NT2/D1 (cell line): Measurements from ENCODE around the gene CHGA.

Experiments
- SUZ12 ChIP-seq: IDR thresholded peaks from 2 replicates; pipeline ENCODE4 v1.6.1; 2011; ENCODE audit not compliant: insufficient read length, insufficient read depth; ENCODE audit errors: extremely low read depth
- YY1 ChIP-seq: IDR thresholded peaks from 2 replicates; pipeline ENCODE4 v1.6.1; 2011; ENCODE audit not compliant: insufficient read length, insufficient read depth
- ZNF274 ChIP-seq: IDR thresholded peaks from 2 replicates; pipeline ENCODE4 v1.6.1; 2011; ENCODE audit warnings: mild to moderate bottlenecking, low read depth, low read length

- TF ChIP-seq YY1 (no peak), ZNF274 (no peak), SUZ12 (no peak)
Observed at GRCh38 chr14:92945544-92945943, 22.6 kb downstream of the CHGA start.
